MV-4-11 (cell line): ENCODE results near the gene SLC25A14.
"Not testable (repeated sequence)": the region's sequence is repeated elsewhere in the genome, so short reads cannot be mapped to it uniquely, and the experiment has no call there.

Experiments
- DNase-seq: peaks from one replicate; lab custom pipeline; 2025; lab: John Stamatoyannopoulos, UW

The SLC25A14 gene, protein sequence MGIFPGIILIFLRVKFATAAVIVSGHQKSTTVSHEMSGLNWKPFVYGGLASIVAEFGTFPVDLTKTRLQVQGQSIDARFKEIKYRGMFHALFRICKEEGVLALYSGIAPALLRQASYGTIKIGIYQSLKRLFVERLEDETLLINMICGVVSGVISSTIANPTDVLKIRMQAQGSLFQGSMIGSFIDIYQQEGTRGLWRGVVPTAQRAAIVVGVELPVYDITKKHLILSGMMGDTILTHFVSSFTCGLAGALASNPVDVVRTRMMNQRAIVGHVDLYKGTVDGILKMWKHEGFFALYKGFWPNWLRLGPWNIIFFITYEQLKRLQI

DNA sequence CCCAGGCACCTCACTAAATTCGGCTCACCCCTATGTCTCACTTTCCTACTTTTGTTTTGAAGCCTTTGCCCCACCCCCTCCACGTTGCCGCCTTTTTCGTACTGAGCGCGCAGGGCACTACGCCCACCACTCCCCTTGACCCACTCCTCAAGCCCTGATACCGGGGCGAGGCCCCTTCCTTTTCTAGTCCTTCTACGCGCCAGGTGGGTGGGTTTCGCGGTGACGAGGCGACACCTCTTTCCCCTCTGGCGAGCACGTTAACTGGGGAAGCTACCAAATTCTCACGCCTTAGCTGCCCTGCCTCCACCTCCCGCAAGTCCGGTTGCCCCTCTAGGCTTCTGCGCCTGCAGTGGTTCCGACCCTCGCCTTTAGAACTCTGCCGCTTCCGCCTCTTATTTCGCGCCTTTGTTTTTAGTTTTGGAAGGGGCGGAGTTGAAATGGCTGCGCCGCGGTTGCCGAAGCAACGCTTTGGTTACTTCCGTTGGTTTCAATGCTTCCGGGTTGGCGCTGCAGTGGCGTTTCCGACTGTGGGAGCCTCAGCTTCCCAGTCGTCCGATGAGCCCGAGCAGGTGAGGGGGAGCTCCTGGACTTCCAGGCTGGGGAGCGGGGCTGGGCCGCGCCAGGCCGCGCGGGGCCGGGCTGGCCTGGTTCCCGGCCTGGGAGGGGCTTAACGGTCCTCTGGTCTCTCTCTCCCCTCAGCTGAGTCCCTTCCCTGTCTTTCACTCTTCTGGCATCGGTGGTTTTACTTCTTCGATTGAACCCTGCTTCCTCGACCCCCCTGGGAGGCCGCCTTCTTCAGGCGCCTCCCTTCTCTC, at the start of gene SLC25A14:
TSS of gene SLC25A14 (plus strand) at position 512 of the 815 bp plus-strand sequence. CDS start 360 bp downstream, outside the sequence.
- DNase-seq = peak; percentile 67

DNA sequence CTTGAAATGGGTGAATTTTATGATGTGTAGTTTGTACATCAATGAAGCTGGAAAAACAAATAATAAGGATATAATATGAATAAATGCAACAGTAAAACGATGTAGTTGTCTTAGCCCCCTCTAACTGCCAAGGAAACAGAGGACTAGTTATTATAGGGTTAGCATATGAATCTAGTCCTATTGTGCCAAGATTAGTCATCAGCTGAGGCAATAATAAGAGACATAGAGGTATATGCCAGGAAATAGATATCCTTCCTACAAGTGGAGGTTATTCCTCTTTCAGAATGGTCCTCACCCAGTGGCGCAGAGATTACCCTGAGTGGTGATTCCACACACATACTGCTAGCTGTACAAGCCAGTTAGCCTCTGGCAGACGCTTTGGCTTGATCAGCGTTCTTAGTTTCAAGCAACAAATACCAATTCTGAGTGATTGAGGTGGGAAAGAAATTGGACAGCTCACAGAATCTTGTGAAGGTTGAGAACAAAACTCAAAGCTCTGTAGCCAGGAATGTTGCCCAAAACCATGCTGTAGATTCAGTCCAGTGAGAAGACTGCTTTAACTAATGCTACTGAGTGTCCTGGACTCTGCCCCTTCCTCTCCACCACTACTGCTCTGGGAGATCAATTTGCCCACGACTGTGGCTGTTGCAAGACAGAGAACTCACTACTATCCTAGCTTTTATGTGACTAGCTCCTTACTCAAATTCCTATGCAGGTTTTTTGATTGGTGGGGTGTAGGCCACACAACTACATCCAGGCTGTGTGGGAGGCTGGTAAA, 44.0 kb upstream of the SLC25A14 start:
- no peak for DNase-seq

DNA sequence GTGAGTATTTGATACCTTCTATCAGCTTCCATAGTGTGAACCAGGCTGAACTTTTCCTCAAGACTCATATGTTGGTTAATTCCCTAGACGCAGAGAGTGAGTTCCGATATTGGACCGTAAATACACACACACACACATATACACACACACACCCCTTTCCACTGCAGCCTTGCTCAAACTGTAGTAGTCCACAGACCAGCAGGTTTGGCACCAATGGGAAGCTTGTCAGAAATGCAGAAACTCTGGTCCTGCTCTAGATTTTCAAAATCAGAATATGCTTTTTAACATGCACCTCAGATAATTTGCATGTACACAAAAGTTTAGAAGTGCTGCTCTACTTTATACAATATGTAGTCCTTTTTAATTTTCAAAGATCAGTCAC, 43.4 kb upstream of the SLC25A14 start:
- no peak for DNase-seq

DNA sequence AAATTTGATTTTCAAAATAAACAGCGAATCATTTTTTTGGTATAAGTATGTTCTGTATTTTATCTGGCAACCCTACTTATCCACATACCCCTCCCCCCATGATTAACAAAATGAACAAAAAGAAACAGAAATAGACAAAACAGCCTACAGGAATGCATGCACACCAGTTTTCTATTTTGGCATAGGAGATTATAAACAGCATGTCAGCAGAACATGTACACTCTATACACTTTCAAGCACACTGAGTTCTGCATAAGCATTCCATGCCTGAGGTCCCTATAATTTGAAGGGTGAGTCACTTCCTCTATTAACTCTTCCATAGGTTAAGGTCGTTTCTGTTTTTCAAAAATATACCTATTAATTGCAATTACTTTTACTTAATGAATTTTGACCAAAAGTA, 43.0 kb upstream of the SLC25A14 start:
- no peak for DNase-seq

DNA sequence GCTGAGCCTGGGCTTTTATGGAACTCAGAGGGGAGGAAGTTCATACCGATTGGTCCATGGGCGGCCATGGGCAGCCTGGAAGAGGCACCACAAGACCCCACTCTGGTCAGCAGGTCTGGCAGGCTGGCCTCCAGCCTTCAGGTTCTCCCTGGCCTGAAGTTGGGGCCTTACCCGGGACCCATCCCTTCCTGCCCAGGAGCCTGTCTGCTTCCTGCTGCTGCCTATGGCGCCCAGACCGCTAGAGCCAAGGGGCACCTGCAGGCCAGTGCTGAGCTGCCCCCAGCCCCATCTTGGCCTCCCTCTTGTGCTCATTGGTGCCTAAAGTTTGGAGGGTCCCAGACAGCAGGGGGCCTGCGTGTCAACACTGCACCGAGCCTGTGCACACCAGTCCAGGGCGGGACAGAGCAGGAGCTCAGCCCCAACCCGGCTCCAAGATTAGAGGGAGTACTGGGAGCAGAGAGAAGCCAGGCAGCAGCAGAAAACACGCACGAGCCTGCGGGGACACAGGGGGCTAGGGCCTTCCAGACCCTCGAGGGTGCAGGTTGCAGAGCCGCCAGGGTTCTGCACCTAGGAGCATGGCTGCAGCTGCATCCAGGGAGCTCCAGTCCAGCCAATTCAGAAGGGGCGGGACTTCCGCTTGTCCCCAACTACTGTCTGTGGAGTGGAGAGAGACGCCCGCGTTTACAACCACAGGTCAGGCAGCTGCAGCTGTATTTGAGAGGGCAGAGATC, 40.3 kb upstream of the SLC25A14 start:
- no peak for DNase-seq

DNA sequence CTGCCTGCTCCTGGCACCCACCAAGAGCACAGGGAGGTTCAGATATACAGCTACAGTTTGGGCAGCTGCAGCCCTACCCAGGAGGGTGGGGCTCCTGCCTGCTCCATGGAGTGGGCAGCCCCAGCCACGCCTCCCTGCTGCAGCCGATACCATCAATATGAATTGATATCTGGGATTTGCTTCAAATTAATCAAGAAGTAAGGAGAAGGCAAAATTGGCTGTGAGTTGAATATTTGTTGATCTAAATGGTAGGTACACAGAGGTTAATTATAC, 39.8 kb upstream of the SLC25A14 start:
- no peak for DNase-seq

DNA sequence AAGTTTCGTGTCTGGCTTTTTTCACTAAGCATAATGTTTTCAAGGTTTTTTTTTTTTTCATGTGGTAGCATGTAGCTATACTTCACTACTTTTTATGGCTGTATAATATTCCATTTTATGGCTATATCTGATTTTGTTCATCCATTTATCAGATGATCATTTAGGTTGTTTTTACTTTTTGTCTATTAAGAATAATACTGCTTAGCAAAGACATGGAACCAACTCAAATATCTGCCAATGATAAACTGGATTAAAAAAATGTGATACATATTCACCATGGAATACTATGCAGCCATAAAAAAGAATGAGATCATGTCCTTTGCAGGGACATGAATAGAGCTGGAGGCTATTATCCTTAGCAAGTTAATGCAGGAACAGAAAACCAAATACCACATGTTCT, 38.3 kb upstream of the SLC25A14 start:
- no peak for DNase-seq

DNA sequence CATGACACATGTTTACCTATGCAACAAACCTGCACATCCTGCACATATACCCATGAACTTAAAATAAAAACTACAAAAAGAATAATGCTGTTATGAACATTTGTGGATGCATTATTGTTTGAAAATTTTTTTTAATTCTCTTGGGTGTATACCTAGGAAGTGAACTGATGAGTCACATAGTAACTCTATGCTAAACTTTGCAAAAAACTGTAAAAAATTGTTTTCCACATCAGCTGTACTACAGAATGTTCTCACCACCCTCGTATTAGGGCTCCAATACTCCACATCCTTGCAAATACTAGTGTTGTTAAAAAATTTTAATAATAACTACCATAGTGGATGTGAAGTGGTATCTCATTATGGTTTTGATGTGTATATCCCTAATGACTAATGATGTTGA, 37.7 kb upstream of the SLC25A14 start:
- no peak for DNase-seq

DNA sequence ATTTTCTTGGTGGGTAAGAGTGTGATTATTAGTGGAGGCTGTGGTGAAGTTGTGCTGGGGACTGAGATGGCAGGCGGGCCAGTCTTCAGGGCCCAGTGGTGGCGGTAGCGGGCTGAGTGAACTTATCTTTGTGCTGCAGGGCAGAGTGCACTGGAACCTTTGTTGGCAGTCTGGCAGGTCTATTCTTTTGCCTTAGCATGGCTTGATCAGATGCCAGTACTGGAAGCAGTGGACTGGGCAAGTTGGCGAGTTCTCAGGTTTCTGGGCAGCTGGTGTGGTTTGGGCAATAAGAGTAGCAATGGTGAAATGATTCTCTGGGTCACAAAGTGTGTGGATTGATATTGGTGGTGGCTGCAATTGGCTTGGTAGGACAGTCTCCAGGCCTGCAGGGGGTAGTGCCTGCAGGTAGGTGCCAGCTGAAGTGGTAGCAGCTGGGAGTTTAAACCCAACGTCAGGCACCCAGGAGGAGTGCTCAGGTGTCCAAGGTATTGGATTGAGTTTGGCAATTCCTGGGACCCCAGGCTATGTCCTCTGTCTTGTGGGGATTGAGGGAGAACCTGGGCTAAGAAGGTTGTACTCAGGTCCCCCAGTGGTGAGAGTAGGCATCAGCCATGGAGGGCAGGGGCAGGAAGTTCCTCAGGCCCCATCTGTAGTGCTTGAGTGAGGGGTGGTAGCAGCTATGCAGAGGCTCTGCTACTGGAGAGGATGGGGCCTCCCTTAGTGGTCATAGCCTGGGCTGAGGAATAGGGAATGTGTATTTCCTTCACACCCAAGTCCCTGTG, 34.9 kb upstream of the SLC25A14 start:
- no peak for DNase-seq

DNA sequence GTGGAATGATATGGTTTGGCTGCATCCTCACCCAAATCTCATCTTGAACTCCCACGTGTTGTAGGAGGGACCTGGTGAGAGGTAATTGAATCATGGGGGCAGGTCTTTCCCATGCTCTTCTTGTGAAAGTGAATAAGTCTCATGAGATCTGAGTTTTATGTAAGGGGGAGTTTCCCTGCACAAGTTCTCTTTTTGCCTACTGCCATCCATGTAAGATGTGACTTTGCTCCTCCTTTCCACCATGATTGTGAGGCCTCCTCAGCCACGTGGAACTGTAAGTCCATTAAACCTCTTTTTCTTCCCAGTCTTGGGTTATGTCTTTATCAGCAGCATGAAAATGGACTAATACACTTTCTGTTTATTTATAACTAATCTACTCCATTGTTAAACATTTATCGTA, 19.8 kb upstream of the SLC25A14 start:
- not testable (repeated sequence) for DNase-seq

DNA sequence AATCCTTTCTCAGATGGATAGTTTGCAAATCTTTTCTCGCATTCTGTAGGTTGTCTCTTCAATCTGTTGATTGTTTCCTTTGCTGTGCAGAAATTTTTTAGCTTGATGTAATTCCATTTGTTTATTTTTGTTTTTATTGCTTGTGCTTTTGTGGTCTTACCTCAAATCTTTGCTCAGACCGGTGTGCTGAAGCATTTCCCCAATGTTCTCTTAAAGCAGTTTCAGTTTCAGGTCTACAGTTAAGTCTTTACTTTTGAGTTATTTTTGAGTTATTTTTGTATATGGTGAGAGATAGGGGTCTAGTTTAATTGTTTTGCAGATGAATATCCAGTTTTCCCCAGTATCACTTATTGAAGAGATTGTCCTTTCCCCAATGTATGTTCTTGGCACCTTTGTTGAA, 18.2 kb upstream of the SLC25A14 start:
- no peak for DNase-seq

DNA sequence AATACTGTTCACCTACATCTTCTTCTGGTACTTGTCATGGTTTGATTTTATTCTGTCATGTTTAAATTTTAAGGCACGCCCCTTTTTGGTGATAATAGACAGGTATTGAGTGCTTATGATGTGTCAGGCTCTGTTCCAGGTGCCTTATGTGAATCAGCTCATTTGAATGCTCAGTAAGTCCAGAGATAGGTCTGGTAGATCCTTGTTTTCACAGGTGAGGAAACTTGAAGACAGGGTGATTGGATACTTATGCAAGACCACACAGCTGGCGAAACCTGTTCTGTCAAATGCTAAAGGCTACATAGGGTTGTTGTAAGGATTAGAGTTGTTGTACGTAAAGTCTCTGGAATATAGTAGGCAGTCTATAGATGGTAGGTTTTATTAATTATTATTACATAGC, 9.6 kb upstream of the SLC25A14 start:
- DNase-seq = no peak

DNA sequence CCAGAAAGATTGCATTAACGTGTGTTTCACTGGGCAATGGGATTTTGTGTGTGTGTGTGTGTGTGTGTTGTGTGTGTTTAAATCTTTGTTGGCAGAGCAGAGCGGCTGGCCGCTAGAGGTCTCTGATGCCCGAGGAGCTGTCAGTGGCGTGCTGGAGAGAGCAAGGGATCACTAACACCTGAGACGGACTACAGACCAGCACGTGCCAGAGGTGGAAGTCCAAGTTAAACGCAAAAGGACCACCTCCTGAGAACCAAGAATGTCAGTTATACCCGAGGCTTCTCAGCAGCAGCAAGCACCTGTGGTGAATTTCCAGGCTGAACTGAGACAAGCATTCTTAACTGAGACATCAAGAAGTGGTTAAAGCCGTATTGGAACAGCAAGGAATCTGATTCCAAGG, 9.0 kb upstream of the SLC25A14 start:
- DNase-seq = peak; percentile 33

DNA sequence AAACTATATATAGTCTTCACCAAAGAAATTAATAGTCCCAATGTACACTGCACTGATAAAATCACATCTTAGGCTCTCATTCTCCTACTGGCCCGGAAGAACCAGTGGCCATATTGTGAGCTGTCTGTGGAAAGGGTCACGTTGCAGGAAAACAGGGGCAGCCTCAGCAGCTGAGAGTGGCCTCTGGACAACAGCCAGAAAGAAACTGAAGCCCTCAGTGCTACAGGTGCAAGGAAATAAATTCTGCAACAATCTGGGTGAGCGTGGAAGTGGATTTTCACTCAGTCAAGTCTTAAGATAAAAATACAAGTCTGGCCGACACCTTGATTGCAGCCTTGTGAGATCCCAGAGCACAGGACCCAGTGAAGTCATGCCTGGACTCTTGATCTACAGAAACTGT, 3.2 kb upstream of the SLC25A14 start:
- no peak for DNase-seq

DNA sequence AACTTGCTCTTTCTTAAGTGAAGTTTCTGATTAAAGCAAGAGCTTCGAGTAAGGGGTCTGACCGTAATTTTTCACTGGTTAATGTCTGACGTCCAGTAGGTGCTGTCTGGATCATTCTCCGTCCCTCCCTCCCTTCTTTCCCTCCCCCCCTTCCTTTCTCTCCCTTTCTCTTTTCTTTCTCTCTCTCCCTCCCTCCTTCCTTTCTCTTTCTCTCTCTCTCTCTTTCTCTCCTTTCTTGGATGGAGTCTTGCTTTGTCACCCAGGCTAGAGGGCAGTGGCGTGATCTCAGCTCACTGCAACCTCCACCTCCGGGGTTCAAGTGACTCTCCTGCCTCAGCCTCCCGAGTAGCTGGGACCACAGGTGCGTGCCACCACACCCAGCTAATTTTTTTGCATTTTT, 850 bp upstream of the SLC25A14 start:
- DNase-seq = not testable (repeated sequence)

DNA sequence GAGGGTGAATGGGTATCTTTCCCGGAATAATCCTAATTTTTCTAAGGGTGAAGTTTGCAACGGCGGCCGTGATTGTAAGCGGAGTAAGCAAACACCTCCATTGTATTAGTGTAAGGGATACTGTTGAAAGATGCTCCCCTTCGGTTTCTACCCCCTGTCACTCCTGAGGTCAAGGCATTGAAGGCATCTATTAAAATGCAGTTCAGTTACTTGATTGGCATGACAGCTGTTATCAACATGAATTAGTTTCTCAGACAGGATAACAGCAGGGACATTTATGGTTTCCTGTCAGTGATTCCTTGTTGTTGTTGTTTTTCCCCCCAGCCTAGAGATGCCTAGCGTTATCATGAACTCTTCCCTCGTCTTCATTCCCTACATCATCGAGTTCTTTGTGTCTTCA, 552 bp downstream of the SLC25A14 start:
- no peak for DNase-seq

DNA sequence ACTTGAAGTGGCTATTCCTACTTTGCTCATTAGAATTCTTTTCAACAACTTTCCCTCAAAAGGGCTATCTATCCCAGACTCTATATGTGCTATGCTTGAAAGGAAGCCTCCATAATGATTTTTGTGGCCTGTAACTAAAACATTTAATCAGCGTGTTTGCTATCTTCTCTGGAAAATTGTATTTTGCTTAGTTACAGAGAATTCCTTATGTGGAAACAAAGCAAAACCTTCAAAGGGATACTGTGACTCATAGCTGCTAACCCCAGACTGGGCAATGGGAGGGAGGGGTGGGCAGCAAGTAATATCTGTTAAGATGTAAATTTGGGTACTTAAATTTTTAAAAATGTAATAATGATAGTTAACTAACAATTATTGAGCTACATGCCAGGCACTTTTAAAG, 3.7 kb downstream of the SLC25A14 start:
- DNase-seq = no peak

DNA sequence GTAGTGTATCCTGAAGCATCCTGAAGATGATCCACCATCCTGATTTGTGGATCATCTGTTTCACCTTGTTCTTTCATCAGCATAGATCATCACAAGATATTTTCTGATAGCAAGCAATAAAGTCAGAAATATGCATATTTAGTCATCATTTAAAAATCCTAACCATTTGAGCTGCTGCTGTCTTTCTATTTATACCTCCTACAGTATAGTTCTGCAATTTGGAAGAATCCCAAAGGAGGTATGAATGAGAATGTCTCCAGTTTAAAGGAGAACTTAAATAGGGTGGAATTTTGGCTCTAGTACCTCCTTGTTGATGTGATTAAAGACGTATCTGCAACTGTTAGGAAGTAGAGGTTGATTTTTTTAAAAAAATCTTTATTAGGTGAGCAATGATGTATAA, 7.6 kb downstream of the SLC25A14 start:
- no peak for DNase-seq

DNA sequence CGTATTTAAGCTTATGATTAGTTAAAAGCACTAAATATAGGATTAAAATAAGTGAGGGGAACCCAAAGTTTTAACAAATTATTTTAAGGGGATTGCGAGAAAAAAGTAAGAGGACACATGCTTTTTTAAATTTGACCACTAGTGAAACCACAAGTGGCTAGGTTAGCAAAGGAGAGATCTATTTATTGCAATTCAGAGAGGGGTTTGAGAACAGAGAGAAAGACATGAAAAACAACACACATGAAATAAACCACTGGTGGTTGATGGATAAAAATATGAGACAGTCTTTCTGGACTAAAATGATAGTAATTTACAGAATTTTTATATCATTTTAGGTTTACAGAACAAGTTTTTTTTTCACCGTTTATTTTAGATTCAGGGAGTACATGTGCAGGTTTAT, 11.8 kb downstream of the SLC25A14 start:
- DNase-seq = no peak

DNA sequence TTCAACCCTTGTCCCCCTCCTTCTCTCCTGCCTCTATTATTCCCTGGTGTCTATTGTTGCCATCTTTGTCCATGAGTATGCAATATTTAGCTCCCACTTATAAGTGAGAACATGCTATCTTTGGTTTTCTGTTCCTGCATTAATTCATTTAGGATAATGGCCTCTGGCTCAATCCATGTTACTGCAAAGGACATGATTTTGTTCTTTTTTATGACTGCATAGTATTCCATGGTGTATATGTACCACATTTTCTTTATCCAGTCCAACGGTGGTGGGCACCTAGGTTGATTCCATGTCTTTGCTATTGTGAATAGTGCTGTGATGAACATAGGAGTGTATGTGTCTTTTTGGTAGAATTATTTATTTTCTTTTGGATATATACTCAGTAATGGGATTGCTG, 12.3 kb downstream of the SLC25A14 start:
- DNase-seq = not testable (repeated sequence)

DNA sequence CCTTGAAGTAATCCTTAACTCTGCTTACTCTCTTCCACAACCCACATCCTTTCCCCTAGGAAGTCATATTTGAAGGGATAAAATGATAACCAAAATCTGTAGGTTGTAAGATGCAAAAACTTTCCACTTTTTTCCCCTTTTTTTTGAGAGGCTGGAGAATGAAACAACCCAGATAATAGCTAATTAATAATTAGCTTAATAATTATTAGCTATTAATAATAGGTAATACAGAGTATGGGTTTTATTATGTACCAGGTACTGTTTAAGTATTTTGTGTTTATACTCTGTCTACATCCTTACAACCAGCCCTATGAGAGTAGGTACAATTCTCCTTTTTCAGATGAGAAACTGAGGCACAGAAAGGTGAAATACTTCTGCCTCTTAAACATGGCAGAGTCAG, 36.4 kb downstream of the SLC25A14 start:
- DNase-seq = no peak
